GM12872 (cell line): ENCODE results near the gene VEGFA.

Experiments
- CTCF ChIP-seq: IDR thresholded peaks from 3 replicates; pipeline ENCODE4 v1.5.1; 2011; ENCODE audit warnings: low read depth, mild to moderate bottlenecking, low read length, moderate library complexity; ENCODE audit not compliant: insufficient read depth

VEGFA gene

GRCh38 chr6:43725643-43726580 lies 44.1 kb upstream of the VEGFA start:
- TF ChIP-seq CTCF, result no peak

GRCh38 chr6:43727634-43728033 lies 42.4 kb upstream of the VEGFA start:
- TF ChIP-seq CTCF, result no peak

DNA sequence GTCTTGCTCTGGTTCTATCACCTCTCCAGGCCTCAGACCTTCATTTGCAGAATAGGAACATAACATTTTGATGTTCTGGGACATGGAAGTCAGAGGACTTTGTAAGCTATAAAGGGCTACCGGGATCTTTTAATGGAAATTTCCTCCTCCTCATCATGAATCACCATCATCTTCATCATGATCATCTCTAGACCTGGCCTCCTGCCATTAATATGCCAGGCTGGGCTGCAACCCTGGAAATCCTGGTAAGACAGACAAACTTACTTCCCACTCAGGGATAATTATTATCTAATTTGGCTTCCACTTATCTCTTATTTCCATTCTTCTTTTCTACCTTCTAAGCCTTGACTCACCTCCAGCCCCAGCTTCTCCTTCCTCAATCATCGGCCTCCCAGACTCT lies 41.4 kb upstream of the VEGFA start:
- TF ChIP-seq CTCF, result no peak

DNA sequence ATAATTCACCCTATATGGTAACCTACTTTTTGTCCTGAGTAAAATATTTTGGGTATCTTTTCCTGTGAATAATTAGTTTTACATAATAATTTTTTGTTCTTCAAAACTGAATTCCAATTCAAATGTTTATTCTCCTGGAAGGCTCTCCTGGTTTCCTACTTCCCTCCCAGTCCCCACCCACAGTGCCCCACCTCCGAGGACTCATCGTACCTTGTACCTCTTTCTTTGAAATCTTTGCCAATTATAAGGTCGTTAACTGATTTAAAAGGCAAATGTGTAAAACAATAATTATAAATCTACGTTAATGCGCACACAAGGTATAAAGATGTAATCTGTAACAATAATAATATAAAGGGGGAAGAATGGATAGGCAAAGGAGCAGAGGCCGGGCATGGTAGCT lies 40.5 kb upstream of the VEGFA start:
- no peak for TF ChIP-seq CTCF

- no peak for TF ChIP-seq CTCF
Measured at GRCh38 chr6:43730634-43731033, 39.4 kb upstream of the VEGFA start.

DNA sequence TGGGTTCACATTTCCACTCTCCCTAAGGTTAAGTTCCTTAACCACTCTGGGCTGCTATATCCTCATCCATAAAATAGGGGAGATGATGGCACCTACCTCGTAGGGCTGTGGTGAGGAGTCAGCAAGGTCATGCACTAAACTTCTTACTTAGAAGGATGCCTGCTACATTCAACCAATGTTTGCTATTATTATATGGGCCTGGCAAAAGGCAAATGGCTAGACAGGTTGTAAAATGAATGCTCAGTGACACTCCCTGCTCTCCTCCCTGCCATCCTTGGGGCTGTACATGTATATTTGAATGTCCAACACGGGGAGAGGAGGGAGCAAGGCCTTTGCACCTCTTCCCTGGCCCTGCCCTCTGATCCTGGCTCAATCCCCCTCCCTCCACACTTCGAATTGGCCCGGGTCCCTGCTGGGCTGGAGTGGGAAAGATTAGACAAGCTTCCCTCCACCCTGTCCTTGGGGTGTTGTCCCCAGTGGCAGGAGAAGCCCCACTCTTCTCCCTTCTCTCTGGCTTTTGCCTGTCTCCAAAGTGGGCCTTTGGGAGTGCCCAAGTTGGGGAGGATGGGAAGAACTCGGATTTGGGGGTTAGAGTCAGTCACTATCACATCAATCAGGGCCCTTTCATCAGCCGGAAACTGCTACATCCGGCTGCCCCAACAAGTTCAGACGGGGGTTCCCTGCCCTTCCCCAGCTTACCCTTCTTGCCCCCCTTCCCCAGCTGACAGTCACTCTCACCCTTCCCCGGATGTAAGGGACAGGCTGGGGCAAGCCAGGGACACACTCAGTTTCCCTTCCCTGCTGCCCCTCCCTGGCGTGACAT lies 36.3 kb upstream of the VEGFA start:
- TF ChIP-seq CTCF, result no peak

DNA sequence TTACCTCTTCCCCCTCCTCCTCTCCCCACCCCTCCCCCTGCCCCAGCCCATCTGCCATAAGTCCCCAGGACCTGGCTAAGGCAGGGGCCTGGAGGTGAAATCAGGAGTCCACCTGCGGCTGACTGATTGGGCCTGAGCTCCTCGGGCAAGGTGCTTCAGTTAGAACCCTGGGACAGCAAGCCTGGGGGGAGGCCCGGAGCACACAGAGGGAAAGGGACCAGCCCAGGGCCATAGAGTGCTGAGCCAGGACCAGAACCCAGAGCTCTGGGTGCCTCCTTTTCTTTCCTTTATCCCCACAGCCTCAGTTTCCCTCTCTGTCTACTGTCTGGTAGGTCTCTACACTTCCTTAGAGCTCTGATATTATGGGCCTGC lies 35.7 kb upstream of the VEGFA start:
- no peak for TF ChIP-seq CTCF
